ENCODE results near the gene PLLP.

Gene PLLP

DNA sequence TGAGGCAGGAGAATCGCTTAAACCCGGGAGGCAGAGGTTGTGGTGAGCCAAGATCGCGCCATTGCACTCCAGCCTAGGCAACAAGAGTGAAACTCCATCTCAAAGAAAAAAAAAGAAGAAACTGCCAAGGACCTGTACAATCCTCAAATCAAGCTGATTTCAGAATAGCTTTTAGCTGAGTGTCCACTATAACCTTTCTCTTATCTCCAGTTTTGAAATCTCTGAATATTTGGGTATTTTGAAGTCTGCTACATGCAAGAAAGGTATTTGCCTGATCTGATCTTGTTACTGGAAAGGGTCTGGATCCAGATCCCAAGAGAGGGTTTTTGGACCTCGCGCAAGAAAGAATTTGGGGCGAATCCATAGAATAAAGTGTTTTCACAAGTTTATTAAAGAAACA is 58.5 kb downstream of the PLLP start:
- DNase-seq (ENCODE audit: low read depth) = no peak

DNA sequence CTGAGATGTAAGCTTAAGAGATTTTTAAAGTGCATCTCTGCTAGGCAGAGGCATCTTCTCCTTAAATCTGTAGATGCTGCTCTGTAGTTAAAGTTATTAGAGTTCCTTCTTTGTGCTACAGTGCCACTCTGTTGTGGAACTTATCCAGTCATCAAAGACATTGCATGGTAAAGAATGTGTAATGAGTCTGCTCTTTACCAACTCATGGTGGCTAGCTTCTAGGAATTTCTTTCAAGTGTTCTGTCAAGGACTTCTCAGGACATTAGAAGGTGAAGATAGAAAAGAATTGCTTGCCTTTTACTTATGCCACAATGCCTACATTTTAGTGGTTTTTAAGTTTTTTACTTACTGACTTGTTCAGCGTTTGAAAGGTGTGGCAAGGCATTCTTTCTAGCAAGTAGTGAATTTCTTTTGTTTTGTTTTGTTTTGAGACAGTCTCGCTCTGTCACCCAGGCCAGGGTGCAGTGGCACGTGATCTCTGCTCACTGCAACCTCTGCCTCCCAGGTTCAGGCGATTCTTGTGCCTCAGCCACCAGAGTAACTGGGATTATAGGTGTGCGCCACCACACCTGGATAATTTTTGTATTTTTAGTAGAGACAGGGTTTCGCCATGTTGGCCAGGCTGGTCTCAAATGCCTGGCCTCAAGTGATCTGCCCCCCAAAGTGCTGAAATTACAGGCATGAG is 59.7 kb downstream of the PLLP start:
- DNase-seq (ENCODE audit: low read depth) = no peak

DNA sequence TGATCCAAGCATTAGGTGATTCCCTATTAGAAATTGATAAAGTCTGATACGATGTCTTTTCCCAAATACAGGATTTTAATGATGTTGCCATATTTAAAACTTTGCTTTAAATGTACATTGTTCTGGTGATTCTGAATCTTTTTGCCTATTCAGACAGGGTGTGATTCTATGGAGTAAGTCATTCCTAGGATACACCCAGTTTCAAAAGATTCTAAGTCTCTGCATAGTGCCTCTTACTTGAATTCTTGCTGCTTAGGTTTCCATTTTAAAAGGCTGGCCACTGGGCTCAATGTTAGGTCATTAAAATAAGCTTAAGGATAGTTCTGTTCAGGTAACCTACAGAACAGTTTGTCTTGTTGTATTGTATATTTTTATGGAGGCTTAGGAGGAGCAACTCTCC is 61.4 kb downstream of the PLLP start:
- DNase-seq (ENCODE audit: low read depth) = no peak

DNA sequence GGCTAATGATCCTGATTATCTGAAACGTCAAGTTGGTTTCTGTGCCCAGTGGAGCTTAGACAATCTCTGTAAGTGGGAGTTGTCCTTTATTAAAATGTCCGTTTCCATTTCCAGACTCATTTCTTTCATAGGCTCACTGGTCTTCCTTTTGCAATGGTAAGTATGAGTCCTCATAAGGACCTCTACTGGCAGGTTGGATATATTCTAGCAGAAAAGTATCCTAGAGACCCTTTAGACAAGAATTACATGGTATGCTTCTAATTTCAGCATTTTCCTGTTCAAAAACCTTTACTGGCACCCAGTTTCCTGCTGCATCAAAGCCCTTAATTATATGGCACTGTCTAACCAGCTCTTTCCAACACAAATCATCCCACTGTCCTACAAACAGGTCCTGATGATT is 67.5 kb downstream of the PLLP start:
- no peak for DNase-seq (ENCODE audit: low read depth)

DNA sequence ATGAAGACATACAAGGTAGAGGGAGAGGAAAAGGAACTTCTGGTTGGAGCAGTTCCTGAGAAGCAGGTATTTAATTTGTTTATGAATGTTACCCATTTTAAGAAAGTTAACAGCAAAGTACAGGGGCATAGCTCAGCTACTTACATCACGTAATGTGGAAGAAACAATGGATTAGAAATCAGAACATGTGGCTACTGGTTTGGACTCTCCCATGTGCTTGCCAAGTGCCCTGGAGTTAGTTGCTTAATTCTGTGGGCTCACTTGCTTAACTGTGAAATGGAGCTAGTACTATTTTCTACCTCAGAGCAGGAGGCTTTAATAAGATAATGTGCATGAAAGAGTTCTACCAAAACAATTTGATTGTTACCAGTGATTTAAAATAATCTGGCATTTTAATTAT is 71.0 kb downstream of the PLLP start:
- no peak for DNase-seq (ENCODE audit: low read depth)

DNA sequence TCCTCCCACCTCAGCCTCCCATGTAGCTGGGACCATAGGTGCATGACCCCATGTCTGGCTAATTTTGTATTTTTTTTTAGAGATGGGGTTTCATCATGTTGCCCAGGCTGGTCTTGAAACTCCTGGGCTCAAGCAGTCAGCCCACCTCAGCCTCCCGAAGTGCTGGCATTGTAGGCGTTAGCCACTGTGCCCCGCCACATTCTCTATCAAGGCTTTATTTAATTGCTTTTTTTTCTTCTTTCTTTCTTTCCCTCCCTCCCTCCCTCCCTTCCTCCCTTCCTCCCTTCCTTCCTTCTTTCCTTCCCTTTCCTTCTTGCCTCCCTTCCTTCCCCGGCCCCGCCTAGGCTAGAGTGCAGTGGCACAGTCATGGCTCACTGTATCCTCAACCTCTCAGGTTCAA is 74.7 kb downstream of the PLLP start:
- DNase-seq (ENCODE audit: low read depth) = no peak

DNA sequence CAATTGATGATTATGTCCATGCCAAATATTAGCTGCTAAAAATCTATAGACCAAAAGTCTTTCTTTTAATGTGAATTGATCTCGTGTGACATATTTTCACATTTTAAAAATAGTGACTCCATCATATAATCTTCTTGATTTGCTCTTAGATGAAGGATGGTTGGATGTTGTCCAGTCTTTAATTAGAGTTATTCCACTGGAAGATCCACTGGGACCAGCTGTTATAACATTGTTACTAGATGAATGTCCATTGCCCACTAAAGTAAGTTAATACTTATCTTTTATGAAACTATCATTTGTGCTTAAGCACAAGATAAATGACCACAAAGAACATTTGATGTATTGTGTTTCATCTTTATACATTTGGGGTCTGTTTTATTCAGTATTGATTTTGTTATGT is 75.5 kb downstream of the PLLP start:
- no peak for DNase-seq (ENCODE audit: low read depth)

Data from activated T-cell treated with anti-CD3 and anti-CD28 coated beads for 48 hours (primary cell).